Panc1 (cell line): ENCODE results near the gene PPEF1. TPM values are rescaled to one million over a fixed set of nuclear protein-coding genes. Genes with fewer than 3 reads are reported as not detected.

ENCODE experiments used
- ATAC-seq: fragments of 200-7000 bp; cut with Tn5 transposase; 2 replicates; pipeline ENCODE4 v1.9.1; 2020; ENCODE audit warnings: mild to moderate bottlenecking, moderate library complexity
- BruUV-seq: library from RNA; stranded (reverse); fragments of 400-500 nt; replicated peaks from 2 replicates; lab custom pipeline; 2021; lab: Mats Ljungman, UMichigan
- CTCF ChIA-PET: fragments of 300-600 bp; sonication (Branson Sonifier 250); formaldehyde crosslinking; loops from one replicate; lab custom pipeline; 2022; ENCODE audit warnings: antibody characterized with exemption; lab: Charles Lee
- POLR2A ChIA-PET: fragments of 300-600 bp; sonication (Branson Sonifier 250); formaldehyde crosslinking; loops from one replicate; lab custom pipeline; 2022; ENCODE audit warnings: antibody characterized with exemption; lab: Charles Lee
- DNase-seq: peaks from one replicate; pipeline ENCODE4 v3.0.0-alpha.2; 2010; ENCODE audit warnings: low read depth, low spot score
- H3K27ac ChIP-seq: 2 replicates; pipeline ENCODE4 v1.5.1; 2011; ENCODE audit warnings: mild to moderate bottlenecking, low read length, inconsistent platforms
- H3K27me3 ChIP-seq: fragments of 200-500 bp; sonication (Bioruptor generic); 2 replicates; pipeline ENCODE4 v1.6.0; 2014; ENCODE audit warnings: low read length, inconsistent platforms; ENCODE audit not compliant: control insufficient read depth, insufficient read depth
- H3K36me3 ChIP-seq: fragments of 200-500 bp; sonication (Bioruptor generic); 2 replicates; pipeline ENCODE4 v1.5.1; 2014; ENCODE audit warnings: inconsistent platforms, mild to moderate bottlenecking, low read length, moderate library complexity; ENCODE audit not compliant: control insufficient read depth, insufficient read depth
- H3K4me1 ChIP-seq: 2 replicates; pipeline ENCODE4 v1.5.1; 2011; ENCODE audit warnings: inconsistent platforms, mild to moderate bottlenecking, low read length, moderate library complexity; ENCODE audit not compliant: control insufficient read depth, insufficient read depth
- H3K4me3 ChIP-seq, 2 experiments: 2 replicates each; pipeline ENCODE4 v1.5.1; 2011 to 2012; ENCODE audit warnings: low read depth in 2 of 2, low read length in 2 of 2, mild to moderate bottlenecking in 2 of 2, inconsistent platforms in 1 of 2, moderate library complexity in 1 of 2
- H3K9me3 ChIP-seq: fragments of 200-500 bp; sonication (Bioruptor generic); 2 replicates; pipeline ENCODE4 v1.5.1; 2014; ENCODE audit warnings: low read depth, mild to moderate bottlenecking, inconsistent platforms, low read length, moderate library complexity; ENCODE audit not compliant: control insufficient read depth, insufficient read depth
- POLR2AphosphoS5 ChIP-seq: IDR thresholded peaks from 2 replicates; pipeline ENCODE4 v1.6.1; 2012; ENCODE audit warnings: mild to moderate bottlenecking, low read depth, low read length, moderate library complexity
- SIN3A ChIP-seq: IDR thresholded peaks from 2 replicates; pipeline ENCODE4 v1.6.1; 2012; ENCODE audit warnings: low read depth, mild to moderate bottlenecking, low read length, moderate library complexity, borderline replicate concordance; ENCODE audit not compliant: insufficient read depth
- TCF7L2 ChIP-seq: IDR thresholded peaks from 2 replicates; pipeline ENCODE4 v1.6.1; 2011; ENCODE audit warnings: mild to moderate bottlenecking, low read depth, low read length, inconsistent platforms
- in situ Hi-C: cut with HindIII; loops from 2 replicates; pipeline ENCODE4 v1.10.0; 2016; ENCODE audit warnings: low sequenced_read_pairs, low pct_unique_long_range_greater_than_20kb
- intact Hi-C: fragments of 100-400 bp; cut with micrococcal nuclease; formaldehyde crosslinking; loops from one replicate; pipeline ENCODE4 v1.10.0; 2022; ENCODE audit not compliant: unreplicated experiment
- total RNA-seq: library from RNA; stranded (reverse); gene quantifications from one replicate; pipeline ENCODE4 v1.2.1, GENCODE V29; 2021; ENCODE audit not compliant: unreplicated experiment
- TF ChIP-seq, protein P1 (sequence below), 2 experiments: IDR thresholded peaks; 2 replicates each; pipeline ENCODE4 v1.6.1; 2011 to 2012; ENCODE audit warnings: low read depth in 2 of 2, control low read depth in 1 of 2, low read length in 1 of 2, mild to moderate bottlenecking in 1 of 2, moderate library complexity in 1 of 2; ENCODE audit not compliant: insufficient read depth in 1 of 2
- TF ChIP-seq, protein P2 (sequence below): fragments of 450-650 bp; IDR thresholded peaks from 2 replicates; pipeline ENCODE4 v1.5.1; 2017; ENCODE audit warnings: mild to moderate bottlenecking

The PPEF1 gene
- total RNA-seq, 1 experiment from 2014 or later = not detected

DNA sequence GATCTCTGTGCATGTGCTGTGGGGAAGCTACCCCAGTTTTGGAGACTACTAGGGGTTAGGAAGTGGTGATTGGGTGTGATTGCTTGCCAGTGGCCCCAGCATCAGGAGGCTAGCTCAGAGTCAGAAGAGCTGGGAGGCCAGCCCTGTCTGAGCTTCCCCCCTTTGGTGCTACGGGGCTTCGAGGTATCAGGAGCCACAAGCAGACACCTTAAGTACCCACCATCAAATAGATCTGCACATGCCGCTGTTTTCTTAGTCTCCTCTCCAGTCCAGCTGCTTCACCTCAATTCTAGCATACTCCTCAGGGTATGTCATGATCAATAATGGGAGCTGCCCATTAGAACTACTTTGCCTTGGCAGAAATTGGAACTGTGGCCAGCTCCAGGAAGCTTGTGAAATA is 10.8 kb upstream of the PPEF1 start:
- intact Hi-C loops = no loop called here
- no peaks in the 10 kb centered on the region for H3K36me3 ChIP-seq
- in situ Hi-C loops = no loop called here
- TF ChIP-seq POLR2AphosphoS5 (no peak), TCF7L2 (no peak), SIN3A (no peak)
- TF ChIP-seq, protein P1, sequence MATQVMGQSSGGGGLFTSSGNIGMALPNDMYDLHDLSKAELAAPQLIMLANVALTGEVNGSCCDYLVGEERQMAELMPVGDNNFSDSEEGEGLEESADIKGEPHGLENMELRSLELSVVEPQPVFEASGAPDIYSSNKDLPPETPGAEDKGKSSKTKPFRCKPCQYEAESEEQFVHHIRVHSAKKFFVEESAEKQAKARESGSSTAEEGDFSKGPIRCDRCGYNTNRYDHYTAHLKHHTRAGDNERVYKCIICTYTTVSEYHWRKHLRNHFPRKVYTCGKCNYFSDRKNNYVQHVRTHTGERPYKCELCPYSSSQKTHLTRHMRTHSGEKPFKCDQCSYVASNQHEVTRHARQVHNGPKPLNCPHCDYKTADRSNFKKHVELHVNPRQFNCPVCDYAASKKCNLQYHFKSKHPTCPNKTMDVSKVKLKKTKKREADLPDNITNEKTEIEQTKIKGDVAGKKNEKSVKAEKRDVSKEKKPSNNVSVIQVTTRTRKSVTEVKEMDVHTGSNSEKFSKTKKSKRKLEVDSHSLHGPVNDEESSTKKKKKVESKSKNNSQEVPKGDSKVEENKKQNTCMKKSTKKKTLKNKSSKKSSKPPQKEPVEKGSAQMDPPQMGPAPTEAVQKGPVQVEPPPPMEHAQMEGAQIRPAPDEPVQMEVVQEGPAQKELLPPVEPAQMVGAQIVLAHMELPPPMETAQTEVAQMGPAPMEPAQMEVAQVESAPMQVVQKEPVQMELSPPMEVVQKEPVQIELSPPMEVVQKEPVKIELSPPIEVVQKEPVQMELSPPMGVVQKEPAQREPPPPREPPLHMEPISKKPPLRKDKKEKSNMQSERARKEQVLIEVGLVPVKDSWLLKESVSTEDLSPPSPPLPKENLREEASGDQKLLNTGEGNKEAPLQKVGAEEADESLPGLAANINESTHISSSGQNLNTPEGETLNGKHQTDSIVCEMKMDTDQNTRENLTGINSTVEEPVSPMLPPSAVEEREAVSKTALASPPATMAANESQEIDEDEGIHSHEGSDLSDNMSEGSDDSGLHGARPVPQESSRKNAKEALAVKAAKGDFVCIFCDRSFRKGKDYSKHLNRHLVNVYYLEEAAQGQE (IDR thresholded peaks at IDR 0.05; ENCODE audit: insufficient read depth in 1 of 2, low read depth in 2 of 2, low read length in 1 of 2) = no peak
- TF ChIP-seq, protein P2, sequence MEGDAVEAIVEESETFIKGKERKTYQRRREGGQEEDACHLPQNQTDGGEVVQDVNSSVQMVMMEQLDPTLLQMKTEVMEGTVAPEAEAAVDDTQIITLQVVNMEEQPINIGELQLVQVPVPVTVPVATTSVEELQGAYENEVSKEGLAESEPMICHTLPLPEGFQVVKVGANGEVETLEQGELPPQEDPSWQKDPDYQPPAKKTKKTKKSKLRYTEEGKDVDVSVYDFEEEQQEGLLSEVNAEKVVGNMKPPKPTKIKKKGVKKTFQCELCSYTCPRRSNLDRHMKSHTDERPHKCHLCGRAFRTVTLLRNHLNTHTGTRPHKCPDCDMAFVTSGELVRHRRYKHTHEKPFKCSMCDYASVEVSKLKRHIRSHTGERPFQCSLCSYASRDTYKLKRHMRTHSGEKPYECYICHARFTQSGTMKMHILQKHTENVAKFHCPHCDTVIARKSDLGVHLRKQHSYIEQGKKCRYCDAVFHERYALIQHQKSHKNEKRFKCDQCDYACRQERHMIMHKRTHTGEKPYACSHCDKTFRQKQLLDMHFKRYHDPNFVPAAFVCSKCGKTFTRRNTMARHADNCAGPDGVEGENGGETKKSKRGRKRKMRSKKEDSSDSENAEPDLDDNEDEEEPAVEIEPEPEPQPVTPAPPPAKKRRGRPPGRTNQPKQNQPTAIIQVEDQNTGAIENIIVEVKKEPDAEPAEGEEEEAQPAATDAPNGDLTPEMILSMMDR = no peak
- ChIA-PET POLR2A (interaction anchor here (1.0 kb wide), 1 partner anchor 294 kb away, joined by 5 read pairs; no protein-coding TSS in a partner anchor), CTCF (no interaction called here)
- no peak overlapping the region for H3K4me3 ChIP-seq
- no peaks in the 10 kb centered on the region for H3K27me3 ChIP-seq
- no peaks in the 10 kb centered on the region for H3K9me3 ChIP-seq
- no TSS peak for BruUV-seq
- no peaks in the 10 kb centered on the region for H3K4me1 ChIP-seq
- DNase-seq (no peak), ATAC-seq (no peak)
- H3K27ac ChIP-seq = no peak overlapping the region

DNA sequence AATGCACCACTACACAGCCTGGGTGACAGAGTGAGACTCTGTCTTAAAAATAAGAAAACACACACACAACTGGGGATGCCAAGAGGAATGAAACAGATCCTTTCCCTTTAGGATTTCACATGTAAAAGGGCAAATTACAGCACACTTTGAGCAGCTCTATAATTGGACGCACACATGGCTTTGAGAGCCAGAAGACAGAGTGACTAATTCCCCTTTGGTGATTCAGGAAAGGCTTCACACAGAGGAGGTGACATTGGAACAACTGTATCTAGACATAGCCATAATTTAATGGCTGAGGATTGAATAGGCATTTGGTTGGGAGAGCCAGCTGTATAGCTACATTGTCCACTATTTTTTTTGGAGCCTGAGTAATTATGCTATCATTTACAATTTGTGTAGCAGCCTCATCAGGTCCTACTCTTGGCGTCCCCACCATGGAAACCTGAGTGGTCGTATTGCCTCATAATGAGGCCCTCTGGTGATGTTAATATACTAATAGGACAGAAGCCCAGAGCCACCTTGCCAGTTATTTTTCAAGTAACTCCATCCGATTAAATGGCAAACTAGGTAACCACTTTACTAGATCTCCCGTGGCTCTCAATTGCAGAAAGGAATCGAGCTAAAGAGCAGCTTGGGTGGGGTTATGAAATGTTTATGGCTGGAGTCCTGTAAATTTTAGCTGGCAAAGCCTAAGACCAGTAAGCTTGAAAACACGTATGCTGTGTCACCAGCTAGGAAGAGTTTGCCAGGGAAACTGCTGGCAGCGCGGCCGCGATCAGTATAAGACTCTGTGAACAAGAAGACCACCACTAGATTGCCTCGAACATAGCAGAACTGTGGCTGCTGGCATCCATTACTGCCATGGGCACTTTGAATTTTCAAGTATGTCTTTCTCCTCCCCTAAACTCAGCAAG is 8.5 kb upstream of the PPEF1 start:
- Histone ChIP-seq H3K27ac (no peak overlapping the region), H3K9me3 (no peaks in the 10 kb centered on the region), H3K36me3 (no peaks in the 10 kb centered on the region), H3K27me3 (no peaks in the 10 kb centered on the region), H3K4me1 (no peaks in the 10 kb centered on the region), H3K4me3 (no peak overlapping the region)
- in situ Hi-C loops (no loop called here), intact Hi-C loops (no loop called here)
- DNase-seq (no peak), ATAC-seq (no peak)
- TF ChIP-seq, protein P1 (IDR thresholded peaks at IDR 0.05; ENCODE audit: insufficient read depth in 1 of 2, low read depth in 2 of 2, low read length in 1 of 2) = no peak
- no peak for TF ChIP-seq POLR2AphosphoS5
- TF ChIP-seq, protein P2 = no peak
- no peak for TF ChIP-seq TCF7L2
- TF ChIP-seq SIN3A = no peak
- ChIA-PET POLR2A (no interaction called here), CTCF (no interaction called here)
- no TSS peak for BruUV-seq
